Stomach smooth muscle (tissue), 2 donors: ENCODE data around the gene CC2D1A.

Experiments
- H3K27ac ChIP-seq: one replicate; pipeline ENCODE4 v1.7.0; 2013; ENCODE audit warnings: mild to moderate bottlenecking, low read length, inconsistent platforms
- H3K27me3 ChIP-seq, 2 donors: one replicate each; pipeline ENCODE4 v1.7.0; 2013; ENCODE audit warnings: low read length in 2 of 2; ENCODE audit not compliant: insufficient read depth in 2 of 2, control insufficient read depth in 1 of 2
- H3K36me3 ChIP-seq, 2 donors: one replicate each; pipeline ENCODE4 v1.7.0; 2013; ENCODE audit warnings: low read length in 2 of 2; ENCODE audit not compliant: control insufficient read depth in 2 of 2, insufficient read depth in 2 of 2
- H3K4me1 ChIP-seq: one replicate; pipeline ENCODE4 v1.7.0; 2013; ENCODE audit warnings: low read length; ENCODE audit not compliant: control insufficient read depth, insufficient read depth
- H3K4me3 ChIP-seq, 2 donors: one replicate each; pipeline ENCODE4 v1.7.0; 2013; ENCODE audit warnings: low read length in 2 of 2
- H3K9ac ChIP-seq, 2 donors: one replicate each; pipeline ENCODE4 v1.7.0; 2013; ENCODE audit warnings: low read length in 2 of 2, mild to moderate bottlenecking in 1 of 2
- H3K9me3 ChIP-seq, 2 donors: one replicate each; pipeline ENCODE4 v1.7.0; 2013; ENCODE audit warnings: low read length in 2 of 2; ENCODE audit not compliant: control insufficient read depth in 2 of 2
- donor health status: healthy.
- donor health status: Pancreatic carcinoma.

Gene CC2D1A

DNA sequence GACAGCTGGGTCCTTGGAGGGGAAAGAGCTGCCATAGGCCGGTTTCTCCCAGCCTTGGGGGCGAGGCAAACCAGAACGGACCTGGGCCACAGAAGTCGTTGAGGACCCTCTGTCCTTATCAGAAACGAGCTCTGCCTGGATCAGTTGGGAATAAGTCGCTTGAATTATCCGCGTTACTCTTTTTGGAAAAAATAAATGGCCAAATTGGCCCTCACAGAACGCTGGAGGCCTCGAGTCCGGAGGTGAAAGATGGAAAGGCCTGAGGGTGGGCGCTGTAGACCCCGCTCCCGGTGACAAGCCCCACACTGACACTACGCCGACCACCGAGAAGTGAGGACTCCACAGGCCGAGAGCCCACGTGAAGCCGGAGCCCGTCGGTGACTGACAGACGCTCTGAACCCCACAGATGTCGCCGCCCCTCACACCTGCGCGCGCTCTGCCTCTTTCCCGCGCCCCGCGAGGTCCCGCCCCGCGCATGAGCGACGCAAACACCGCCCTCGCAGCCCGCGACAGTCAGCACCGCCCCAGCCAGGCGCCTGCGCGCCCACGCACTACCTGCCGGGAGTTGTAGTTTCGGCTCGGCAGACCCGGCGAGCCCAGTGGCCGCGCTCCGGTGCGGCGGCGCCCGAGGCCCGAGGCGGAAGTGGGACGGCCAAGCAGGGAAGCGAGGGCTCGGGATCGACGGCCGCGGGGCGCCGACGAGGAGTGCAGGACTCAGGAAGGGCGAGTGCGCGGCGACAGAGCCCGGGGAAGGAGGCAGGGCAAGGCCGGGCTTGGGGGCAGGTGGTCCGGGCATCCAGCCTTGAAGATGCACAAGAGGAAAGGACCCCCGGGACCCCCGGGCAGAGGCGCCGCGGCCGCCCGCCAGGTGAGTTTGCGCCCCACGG, at the start of gene CC2D1A, which contains the start of gene BRME1:
Gene CC2D1A (plus strand): TSS at position 568 of the 887 bp plus-strand sequence. CDS start 241 bp downstream, at position 809.
Gene BRME1 (minus strand): TSS at position 484 of the 887 bp plus-strand sequence. CDS start 1,225 bp downstream, outside the sequence.
- Histone ChIP-seq H3K9me3 (no peaks in the 10 kb centered on the region), H3K4me3 (peak within 1 kb of the TSS; percentile 57 to 81), H3K36me3 (peaks cover 0 to 2% of the 10 kb centered on the region in 2 donors), H3K9ac (peak within 1 kb of the TSS; percentile 70 to 82), H3K27ac (no peak within 1 kb of the TSS), H3K27me3 (no peaks in the 10 kb centered on the region), H3K4me1 (peaks cover 16% of the 10 kb centered on the region)

DNA sequence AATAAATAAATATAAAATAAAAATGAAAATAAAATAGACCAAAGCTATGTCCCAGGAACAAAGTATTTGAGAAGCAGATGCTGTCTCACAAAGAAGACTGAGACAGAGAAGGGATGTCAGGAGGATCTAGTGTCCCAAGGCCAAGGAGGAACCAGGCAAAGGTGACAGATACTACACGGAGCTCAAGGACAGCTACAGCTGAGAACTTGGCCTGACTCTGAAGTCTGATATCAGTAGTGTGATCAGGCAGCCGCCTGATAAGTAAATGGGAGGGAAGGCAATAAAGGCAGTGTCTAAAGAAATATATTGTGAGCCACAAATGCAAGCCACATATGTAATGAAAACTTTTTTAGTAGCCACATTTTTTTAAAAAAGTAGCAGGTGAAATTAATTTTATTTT, 49.5 kb upstream of the CC2D1A start:
- H3K4me3 ChIP-seq = no peak overlapping the region
- H3K9ac ChIP-seq = no peak overlapping the region
- peaks cover 11% of the 10 kb centered on the region for H3K4me1 ChIP-seq
- no peaks in the 10 kb centered on the region for H3K9me3 ChIP-seq
- H3K27me3 ChIP-seq = no peaks in the 10 kb centered on the region
- H3K27ac ChIP-seq = no peak overlapping the region
- H3K36me3 ChIP-seq = no peaks in the 10 kb centered on the region

DNA sequence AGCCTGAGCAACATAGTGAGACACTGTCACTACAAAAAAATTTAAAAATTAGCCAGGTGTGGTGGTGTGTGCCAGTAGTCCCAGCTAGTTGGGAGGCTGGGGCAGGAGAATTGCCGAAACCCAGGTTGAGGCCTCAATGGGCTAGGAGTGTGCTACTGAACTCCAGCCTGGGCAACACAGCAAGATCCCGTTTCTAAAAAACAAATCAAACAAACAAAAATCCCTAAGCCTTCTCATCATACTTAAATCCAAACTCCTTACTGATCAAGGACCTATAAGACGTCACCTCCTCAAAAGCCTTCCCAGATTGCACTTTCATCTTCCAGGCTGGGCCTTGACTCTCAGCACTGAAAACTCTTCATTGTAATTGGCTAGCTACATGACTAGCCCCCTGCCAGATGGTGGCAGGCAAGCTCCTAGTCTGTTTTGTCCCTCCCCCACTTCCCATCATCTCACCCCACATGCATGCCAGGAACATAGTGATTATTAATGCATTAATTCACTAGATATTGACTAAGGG, 46.6 kb upstream of the CC2D1A start:
- Histone ChIP-seq H3K4me3 (no peak overlapping the region), H3K4me1 (peaks cover 11% of the 10 kb centered on the region), H3K9ac (no peak overlapping the region), H3K27ac (no peak overlapping the region), H3K36me3 (no peaks in the 10 kb centered on the region), H3K9me3 (no peaks in the 10 kb centered on the region), H3K27me3 (no peaks in the 10 kb centered on the region)

DNA sequence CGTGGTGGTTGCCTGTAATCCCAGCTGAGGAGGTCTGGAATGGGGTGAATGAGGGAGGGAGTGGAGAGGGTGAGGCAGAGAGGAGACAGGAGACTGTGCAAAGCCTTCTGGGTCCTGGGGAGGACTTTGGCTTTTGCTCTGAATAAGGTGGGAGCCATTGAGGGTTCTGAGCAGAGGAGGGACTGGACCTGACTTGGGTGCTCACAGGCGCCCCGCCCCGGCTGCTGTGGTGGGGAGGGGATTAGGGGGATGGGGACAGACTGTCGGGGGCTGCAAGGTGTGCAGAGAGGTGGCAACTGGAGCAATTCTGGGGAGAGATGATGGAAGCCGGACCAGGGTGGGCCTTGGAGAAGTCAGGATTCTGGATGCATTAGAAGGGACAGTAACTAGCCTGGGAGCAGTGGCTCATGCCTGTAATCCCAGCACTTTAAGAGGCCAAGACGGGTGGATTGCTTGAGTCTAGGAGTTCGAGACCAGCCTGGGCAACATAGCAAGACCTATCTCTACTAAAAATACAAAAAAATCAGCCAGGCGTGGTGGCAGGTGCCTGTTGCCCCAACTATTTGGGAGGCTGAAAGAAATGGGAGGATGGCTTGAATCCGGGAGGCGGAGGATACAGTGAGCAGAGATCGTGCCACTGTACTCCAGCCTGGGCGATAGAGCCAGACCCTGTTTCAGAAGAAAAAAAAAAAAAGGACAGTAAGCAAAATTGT, 45.2 kb upstream of the CC2D1A start:
- Histone ChIP-seq H3K36me3 (no peaks in the 10 kb centered on the region), H3K9ac (no peak overlapping the region), H3K4me1 (peaks cover 13% of the 10 kb centered on the region), H3K4me3 (peak overlapping the region in 1 of 2 donors; percentile 74), H3K27me3 (no peaks in the 10 kb centered on the region), H3K27ac (peak overlapping the region; percentile 90), H3K9me3 (no peaks in the 10 kb centered on the region)

DNA sequence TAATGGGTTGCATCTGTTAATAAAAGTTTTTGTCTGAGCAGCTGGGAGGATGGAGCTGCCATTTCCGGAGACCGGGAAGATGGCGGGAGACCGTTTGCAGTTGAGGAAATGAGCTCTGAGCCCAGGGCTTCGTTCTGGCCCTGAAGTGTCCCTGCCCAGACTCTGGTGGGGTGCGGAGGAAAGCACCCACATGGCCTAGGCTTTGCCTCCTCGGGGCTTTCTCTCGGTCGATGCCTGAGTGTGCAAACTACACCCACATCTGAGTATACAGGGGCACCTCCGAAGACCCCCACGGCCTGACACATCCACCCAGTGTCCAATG, 44.6 kb upstream of the CC2D1A start:
- no peaks in the 10 kb centered on the region for H3K9me3 ChIP-seq
- H3K27ac ChIP-seq = peak overlapping the region; percentile 90
- peak overlapping the region; percentile 68 to 74 for H3K4me3 ChIP-seq
- H3K4me1 ChIP-seq = peaks cover 18% of the 10 kb centered on the region
- no peaks in the 10 kb centered on the region for H3K36me3 ChIP-seq
- no peaks in the 10 kb centered on the region for H3K27me3 ChIP-seq
- peak overlapping the region; percentile 44 to 74 for H3K9ac ChIP-seq

DNA sequence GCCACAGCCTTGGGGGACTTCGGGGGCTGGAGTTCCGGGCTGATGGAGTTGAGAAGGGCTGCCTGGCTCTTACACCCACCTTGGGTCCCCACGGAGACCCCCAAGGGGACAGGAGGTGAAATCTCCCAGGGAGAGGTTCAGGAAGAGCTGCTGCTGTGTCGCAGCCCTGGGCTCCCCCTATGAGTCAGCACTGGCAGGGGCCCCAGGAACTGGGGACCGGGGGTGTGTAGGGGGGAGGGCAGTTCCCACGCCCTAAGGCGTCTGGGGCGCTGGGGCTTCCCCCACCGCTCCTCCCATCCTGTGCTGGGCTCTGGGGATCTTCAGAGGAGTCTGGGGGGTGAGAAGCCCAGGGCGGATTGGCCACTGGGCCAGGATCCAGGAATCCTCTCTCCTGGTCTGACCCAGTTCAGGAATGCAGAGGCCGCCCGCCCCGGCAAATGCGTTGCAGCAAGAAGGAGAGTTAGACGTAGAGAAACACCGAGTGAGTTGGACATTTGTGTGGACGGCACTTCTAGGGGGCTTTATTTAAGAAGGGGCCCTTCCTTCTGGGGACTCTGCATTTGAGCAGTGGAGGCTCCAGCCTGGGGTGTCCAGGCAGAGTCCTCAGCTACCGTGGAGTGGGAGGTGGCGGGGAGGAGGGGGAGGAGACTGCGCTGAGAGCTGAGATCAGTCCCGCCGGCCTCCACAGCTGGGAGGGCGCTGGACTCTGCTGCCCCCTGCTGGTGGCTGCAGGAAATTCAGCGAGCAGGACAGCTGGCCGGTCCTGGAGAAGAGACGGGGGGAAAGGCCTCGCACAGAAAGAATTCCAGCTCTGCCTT, 44.1 kb upstream of the CC2D1A start:
- peaks cover 22% of the 10 kb centered on the region for H3K4me1 ChIP-seq
- peak overlapping the region; percentile 44 to 74 for H3K9ac ChIP-seq
- no peaks in the 10 kb centered on the region for H3K27me3 ChIP-seq
- peak overlapping the region; percentile 90 for H3K27ac ChIP-seq
- H3K36me3 ChIP-seq = no peaks in the 10 kb centered on the region
- no peaks in the 10 kb centered on the region for H3K9me3 ChIP-seq
- H3K4me3 ChIP-seq = peak overlapping the region; percentile 68 to 74

DNA sequence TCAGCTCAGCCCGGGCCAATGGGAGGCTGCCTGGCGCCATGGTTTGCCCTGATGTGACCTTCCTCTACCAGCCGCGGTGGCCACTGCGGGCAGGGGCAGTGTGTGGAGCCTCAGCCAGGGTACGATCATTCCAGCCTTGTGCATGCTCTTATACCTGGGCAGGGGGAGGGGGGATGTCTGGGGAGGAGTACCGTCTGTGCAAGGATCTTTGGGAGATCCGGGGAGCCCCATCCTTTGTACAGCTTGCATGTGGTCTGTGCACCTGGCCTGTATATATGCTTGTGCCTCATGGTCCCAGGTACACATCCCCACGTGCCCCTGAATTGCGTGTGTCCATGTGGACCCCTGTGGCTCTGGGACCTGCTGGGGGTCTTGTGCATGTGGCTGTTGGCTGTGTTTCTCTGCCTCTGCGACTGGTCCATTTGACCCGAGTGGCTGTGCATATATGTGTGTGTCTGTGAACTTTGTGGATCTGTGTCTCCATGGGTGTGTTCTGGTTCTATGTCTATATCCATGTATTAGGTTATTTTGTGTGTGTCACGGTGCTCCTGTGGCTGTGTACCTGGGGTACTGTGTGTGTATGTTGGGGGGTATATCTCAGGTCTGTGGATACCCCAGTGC, 41.8 kb upstream of the CC2D1A start:
- Histone ChIP-seq H3K36me3 (no peaks in the 10 kb centered on the region), H3K9ac (no peak overlapping the region), H3K4me1 (peaks cover 22% of the 10 kb centered on the region), H3K27me3 (no peaks in the 10 kb centered on the region), H3K4me3 (no peak overlapping the region), H3K9me3 (no peaks in the 10 kb centered on the region), H3K27ac (peak overlapping the region; percentile 55)

DNA sequence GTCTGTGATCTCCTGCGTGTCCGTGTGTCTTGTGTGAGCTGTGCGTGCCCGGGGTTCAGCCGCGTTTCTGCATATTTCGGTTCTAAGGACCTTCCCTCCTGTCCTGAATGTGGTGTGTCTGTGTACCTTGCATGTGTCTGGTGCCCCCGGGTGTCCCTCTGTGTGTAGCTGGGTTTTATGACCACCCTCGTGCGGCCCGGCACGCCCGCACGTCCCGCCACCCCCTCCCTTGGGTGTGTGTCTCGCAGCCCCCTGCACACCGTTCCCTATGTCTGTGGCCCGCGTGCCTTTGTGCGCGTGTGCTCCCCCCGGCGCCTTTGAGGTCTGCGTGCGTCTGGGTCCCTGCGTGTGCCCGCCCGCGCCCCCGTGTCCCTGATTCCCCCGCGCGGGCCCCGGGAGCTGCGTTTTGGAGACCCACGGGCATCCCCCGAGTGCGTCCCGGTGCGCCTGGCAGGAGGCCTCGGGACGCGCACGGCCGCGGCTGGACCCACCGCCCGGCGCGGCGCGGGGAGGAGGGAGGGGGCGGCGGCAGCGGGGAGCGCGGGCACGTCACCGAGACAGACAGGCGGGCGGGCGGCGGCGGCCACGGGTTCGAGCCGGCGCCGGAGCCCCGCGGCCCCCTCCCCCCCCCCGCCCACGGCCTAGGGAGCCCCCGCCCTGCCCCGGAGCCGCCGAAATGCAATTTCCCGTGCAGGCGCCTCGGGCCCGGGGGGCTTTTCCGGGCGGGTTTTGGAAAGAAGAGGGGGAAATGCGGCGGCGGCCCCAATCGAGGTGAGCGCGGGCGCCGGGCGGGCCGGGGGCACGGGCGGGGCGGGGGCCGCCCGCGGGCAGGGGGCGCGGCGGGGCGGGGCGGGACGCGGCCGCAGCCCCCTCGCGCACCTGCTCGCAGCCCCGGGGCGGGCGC, 41.1 kb upstream of the CC2D1A start:
- H3K9me3 ChIP-seq = no peaks in the 10 kb centered on the region
- H3K4me3 ChIP-seq = peak overlapping the region in 1 of 2 donors; percentile 73
- H3K4me1 ChIP-seq = peaks cover 22% of the 10 kb centered on the region
- peak overlapping the region; percentile 55 for H3K27ac ChIP-seq
- H3K9ac ChIP-seq = no peak overlapping the region
- H3K27me3 ChIP-seq = no peaks in the 10 kb centered on the region
- no peaks in the 10 kb centered on the region for H3K36me3 ChIP-seq

DNA sequence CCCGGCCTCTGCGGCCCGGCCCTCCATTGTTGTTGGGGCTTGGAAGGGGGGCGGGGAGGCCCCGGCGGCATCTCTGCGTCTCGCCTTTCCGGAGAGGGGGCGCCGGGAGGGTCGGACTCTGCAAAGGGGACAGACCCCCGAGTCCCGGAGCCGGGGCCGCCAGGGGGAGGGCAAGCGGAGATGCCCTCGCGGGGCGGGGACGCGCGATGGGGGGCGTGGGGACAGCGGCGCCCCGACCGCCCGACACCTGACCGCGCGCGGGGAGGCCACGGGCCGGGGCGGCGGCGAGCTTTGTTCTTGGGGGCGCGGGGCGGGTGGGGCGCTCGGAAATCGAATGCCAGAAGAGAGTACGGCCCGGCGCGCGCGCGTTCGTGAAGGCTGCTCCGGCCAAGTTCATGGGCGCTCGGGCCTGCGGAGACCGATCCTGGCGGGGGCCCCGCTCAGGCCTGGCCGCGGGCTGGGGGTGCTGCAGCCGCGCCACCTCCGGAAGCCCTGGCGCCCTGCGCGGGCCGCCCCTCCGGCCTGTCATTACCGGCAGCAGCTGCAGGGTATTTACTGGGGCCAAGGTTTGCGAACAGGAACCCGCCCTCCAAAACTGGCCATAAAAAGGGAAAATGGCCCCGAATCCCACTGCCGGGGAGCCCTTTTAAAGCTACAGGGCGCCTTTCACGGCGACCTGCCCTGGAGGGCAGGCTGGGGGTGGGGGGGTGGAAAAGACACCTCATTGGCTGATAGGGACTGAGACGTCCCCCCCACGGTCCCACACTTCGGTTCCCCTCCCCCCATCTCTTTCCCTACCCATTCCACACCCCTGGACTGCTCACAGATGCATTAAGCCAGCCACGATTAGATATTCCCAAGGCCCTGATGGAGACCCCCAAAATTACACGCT, 40.2 kb upstream of the CC2D1A start:
- Histone ChIP-seq H3K9me3 (no peaks in the 10 kb centered on the region), H3K36me3 (no peaks in the 10 kb centered on the region), H3K27me3 (no peaks in the 10 kb centered on the region), H3K4me3 (peak overlapping the region; percentile 73 to 76), H3K4me1 (peaks cover 22% of the 10 kb centered on the region), H3K9ac (peak overlapping the region; percentile 62 to 73), H3K27ac (no peak overlapping the region)
